ENCODE measurements around the gene ADRM1. TPM values are rescaled to one million over a fixed set of nuclear protein-coding genes. Genes with fewer than 3 reads are reported as not detected.

ADRM1 gene
- total and polyA plus RNA-seq, 10 of the 15 experiments (the other 5 are each of a cell fraction or from before 2014, with no cell fraction given), result 3.4 to 213 (median 95.9) TPM

DNA sequence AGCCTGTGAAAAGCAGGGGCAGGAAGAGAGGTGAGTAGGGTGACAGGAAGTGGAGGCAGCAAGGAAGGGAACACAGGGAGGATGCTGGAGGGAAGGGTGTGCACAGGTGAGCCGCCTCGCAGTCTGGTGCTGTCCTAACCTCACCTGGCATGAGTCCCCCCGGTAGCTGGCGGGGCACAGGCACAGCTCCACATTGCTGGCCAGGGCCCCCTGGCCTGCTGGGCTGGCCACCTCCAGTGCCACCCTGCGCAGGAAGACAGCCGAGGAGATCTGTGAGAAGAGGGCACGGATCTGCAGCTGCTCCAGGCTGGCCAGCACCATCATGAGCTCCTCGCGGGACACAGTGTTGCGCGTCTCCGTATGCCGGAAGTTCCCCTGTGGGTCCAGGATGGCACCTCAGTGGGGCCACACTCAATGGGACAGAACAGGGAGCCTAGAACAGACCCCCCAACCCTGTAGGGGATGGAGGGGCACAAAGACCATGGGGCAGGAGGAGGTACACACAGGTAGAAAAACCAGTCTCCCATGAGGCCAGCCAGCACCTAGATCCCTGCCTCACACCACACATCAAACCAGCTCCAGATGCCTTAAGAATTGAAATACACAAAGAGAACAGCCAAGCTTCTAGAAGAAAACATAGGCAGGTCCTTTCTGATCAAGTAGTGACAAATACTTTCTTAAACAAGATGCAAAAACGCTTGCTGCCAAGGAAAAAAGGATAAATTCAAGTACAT, 22.5 kb downstream of the ADRM1 start:
- Histone ChIP-seq H3K79me2 (ENCODE audit: control insufficient read depth, insufficient read depth, low read length) (no peaks in the 10 kb centered on the region), H3K9me3 (replicated peaks; ENCODE audit: control insufficient read depth, insufficient read depth, low read length) (no peaks in the 10 kb centered on the region), H3K4me2 (ENCODE audit: control insufficient read depth, insufficient read depth) (no peak overlapping the region), H4K20me1 (ENCODE audit: control insufficient read depth, insufficient read depth) (no peaks in the 10 kb centered on the region), H3K4me3 (no peak overlapping the region), H3K9ac (ENCODE audit: control insufficient read depth, insufficient read depth, low read length) (no peak overlapping the region), H3K4me1 (ENCODE audit: control insufficient read depth, insufficient read depth, low read length) (no peaks in the 10 kb centered on the region), H3K36me3 (ENCODE audit: control insufficient read depth in 2 of 2, insufficient read depth in 2 of 2, low read length in 1 of 2) (no peaks in the 10 kb centered on the region), H3K27me3 (replicated peaks in 1 of 2; ENCODE audit: control insufficient read depth in 2 of 2, insufficient read depth in 2 of 2, low read length in 1 of 2) (no peaks in the 10 kb centered on the region), H3K27ac (ENCODE audit: control insufficient read depth, insufficient read depth) (no peak overlapping the region), H2AFZ (ENCODE audit: control insufficient read depth, low read depth, low read length) (no peak overlapping the region)
- POLR2A ChIA-PET, result no interaction called here
- SMC1A ChIA-PET (ENCODE audit: uncharacterized antibody, unreplicated experiment), result interaction anchor here (0.7 kb wide), 1 partner anchor 30 kb away, joined by 3 read pairs; no protein-coding TSS in a partner anchor
- no peak for ATAC-seq
- RAD21 ChIA-PET (ENCODE audit: unreplicated experiment), result no interaction called here
- in situ Hi-C loops (cut with MboI), result no loop called here
- no peak for FAIRE-seq
- no peak for DNase-seq (ENCODE audit: low read depth, low spot score)
- BruUV-seq (replicated peaks), result no TSS peak
- TF ChIP-seq ZNF384 (IDR thresholded peaks at IDR 0.05; ENCODE audit: borderline replicate concordance, low read depth, low read length) (no peak), SKIL (IDR thresholded peaks at IDR 0.05; ENCODE audit: low read depth, poor library complexity, severe bottlenecking) (no peak), EZH2 (IDR thresholded peaks at IDR 0.05; ENCODE audit: borderline replicate concordance, control insufficient read depth, low read depth, low read length) (no peak), HDAC6 (IDR thresholded peaks at IDR 0.05; ENCODE audit: unreplicated experiment) (no peak), FOXM1 (IDR thresholded peaks at IDR 0.05; ENCODE audit: low read depth, low read length) (no peak), ETV6 (conservative IDR thresholded peaks at IDR 0.05 in 1 of 2, IDR thresholded peaks at IDR 0.05 in 1 of 2; ENCODE audit: borderline replicate concordance in 1 of 2, low read depth in 1 of 2) (no peak), IRF4 (IDR thresholded peaks at IDR 0.05; ENCODE audit: low read depth, low read length) (no peak), SUPT20H (IDR thresholded peaks at IDR 0.05; ENCODE audit: borderline replicate concordance, control insufficient read depth, low read depth, low read length) (no peak), SPI1 (IDR thresholded peaks at IDR 0.05; ENCODE audit: borderline replicate concordance, insufficient read depth, low read depth, low read length) (no peak), ASH2L (IDR thresholded peaks at IDR 0.05; ENCODE audit: borderline replicate concordance, low read depth) (no peak), CEBPB (IDR thresholded peaks at IDR 0.05; ENCODE audit: borderline replicate concordance in 1 of 2, low read depth in 2 of 2, low read length in 2 of 2) (no peak), HSF1 (IDR thresholded peaks at IDR 0.05; ENCODE audit: low read depth, low read length) (no peak), CREM (IDR thresholded peaks at IDR 0.05; ENCODE audit: low read depth) (no peak), SRF (IDR thresholded peaks at IDR 0.05; ENCODE audit: low read depth in 2 of 2, low read length in 2 of 2) (no peak), CBX5 (IDR thresholded peaks at IDR 0.05; ENCODE audit: low read depth) (no peak), SMAD1 (IDR thresholded peaks at IDR 0.05; ENCODE audit: low read depth, partially characterized antibody) (no peak), JUNB (IDR thresholded peaks at IDR 0.05) (no peak)
- TF ChIP-seq, protein P1, sequence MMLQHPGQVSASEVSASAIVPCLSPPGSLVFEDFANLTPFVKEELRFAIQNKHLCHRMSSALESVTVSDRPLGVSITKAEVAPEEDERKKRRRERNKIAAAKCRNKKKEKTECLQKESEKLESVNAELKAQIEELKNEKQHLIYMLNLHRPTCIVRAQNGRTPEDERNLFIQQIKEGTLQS (IDR thresholded peaks at IDR 0.05; ENCODE audit: borderline replicate concordance, extremely low read depth, low read depth, low read length), result no peak
- CTCF ChIA-PET, result interaction anchor here (0.7 to 1.1 kb wide), 2 partner anchors 25 to 57 kb away, joined by 3 read pairs; no protein-coding TSS in a partner anchor
- WGBS (ENCODE audit: insufficient coverage, insufficient replicate concordance, low lambda C conversion rate, missing lambda C conversion rate), result 92% methylated on average over 13 of the region's 14 CpGs
- intact Hi-C loops (cut with micrococcal nuclease; ENCODE audit: unreplicated experiment), result no loop called here
